Measurements from ENCODE around the gene SSX2IP.
"Not testable (repeated sequence)": the region's sequence is repeated elsewhere in the genome, so short reads cannot be mapped to it uniquely, and the experiment has no call there.

SSX2IP gene

DNA sequence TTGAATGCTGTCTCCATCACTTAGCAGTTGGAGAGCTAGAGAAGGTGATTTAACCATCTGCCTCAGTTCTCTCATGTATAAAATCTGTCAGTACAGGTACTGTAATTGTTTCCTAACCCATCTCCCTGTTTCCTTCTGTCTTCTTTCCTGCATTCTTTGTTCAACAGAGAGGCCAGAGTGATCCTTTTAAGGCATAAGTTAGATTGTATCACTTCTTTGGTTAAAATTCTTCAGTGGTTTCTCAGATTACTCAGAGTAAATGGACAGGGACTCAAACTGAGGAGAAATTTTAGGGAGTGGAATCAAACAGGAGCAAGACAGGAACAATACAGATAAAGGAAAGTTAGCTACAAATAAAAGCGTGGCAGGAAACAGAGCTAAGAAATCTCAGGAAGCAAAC lies 45.2 kb upstream of the SSX2IP start:
- H3K27me3 ChIP-seq (replicated peaks), result no peaks in the 10 kb centered on the region
- no peaks in the 10 kb centered on the region for H3K36me3 ChIP-seq (replicated peaks)
- DNase-seq, result no peak
- H3K4me3 ChIP-seq (ENCODE audit: low read depth, low read length), result no peak overlapping the region
- no peak overlapping the region for H3K27ac ChIP-seq
- TF ChIP-seq, protein P1, sequence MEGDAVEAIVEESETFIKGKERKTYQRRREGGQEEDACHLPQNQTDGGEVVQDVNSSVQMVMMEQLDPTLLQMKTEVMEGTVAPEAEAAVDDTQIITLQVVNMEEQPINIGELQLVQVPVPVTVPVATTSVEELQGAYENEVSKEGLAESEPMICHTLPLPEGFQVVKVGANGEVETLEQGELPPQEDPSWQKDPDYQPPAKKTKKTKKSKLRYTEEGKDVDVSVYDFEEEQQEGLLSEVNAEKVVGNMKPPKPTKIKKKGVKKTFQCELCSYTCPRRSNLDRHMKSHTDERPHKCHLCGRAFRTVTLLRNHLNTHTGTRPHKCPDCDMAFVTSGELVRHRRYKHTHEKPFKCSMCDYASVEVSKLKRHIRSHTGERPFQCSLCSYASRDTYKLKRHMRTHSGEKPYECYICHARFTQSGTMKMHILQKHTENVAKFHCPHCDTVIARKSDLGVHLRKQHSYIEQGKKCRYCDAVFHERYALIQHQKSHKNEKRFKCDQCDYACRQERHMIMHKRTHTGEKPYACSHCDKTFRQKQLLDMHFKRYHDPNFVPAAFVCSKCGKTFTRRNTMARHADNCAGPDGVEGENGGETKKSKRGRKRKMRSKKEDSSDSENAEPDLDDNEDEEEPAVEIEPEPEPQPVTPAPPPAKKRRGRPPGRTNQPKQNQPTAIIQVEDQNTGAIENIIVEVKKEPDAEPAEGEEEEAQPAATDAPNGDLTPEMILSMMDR (IDR thresholded peaks at IDR 0.05; ENCODE audit: low read depth, low read length, missing control alignments), result no peak
- in situ Hi-C loops (cut with HindIII; ENCODE audit: low pct_ligation_motif_present, low sequenced_read_pairs), result no loop called here

DNA sequence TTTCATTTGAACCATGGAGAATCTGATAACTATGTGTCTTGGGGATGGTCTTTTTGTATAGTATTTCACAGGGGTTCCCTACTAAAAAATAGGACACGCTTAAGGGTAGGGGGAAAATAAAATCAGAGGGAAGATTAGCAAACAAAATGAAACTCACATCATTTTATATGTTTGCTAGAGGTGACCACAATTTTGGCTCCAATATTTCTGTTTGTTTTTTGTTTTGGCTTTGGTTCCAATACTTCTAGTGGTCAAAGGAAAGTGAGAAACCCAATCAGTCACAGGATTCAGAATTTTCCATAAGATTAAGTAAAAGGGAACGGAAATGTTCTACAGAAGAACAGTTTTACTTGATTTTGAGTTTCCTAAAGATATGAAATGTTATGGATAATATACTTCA lies 42.3 kb upstream of the SSX2IP start:
- no peak overlapping the region for H3K4me3 ChIP-seq (ENCODE audit: low read depth, low read length)
- no peaks in the 10 kb centered on the region for H3K36me3 ChIP-seq (replicated peaks)
- TF ChIP-seq, protein P1 (IDR thresholded peaks at IDR 0.05; ENCODE audit: low read depth, low read length, missing control alignments), result no peak
- DNase-seq, result no peak
- no peaks in the 10 kb centered on the region for H3K27me3 ChIP-seq (replicated peaks)
- H3K27ac ChIP-seq, result no peak overlapping the region
- in situ Hi-C loops (cut with HindIII; ENCODE audit: low pct_ligation_motif_present, low sequenced_read_pairs), result no loop called here

DNA sequence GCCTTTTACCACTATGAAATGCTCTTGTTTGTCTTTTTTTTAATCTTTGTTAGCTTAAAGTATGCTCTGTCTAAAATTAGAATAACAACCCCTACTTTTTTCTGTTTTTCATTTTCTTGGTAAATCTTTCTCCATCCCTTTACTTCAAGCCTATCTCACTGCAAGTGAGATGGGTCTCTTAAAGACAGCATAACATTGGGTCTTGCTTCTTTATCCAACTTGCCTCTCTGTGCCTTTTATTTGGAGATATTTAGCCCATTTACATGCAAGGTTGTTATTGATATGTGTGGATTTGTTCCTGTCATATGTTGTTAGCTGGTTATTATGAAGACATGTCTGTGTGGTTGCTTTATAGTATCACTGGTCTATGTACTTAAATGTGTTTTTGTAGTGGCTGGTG lies 41.3 kb upstream of the SSX2IP start:
- no peak for DNase-seq
- TF ChIP-seq, protein P1 (IDR thresholded peaks at IDR 0.05; ENCODE audit: low read depth, low read length, missing control alignments), result no peak
- no peak overlapping the region for H3K27ac ChIP-seq
- H3K27me3 ChIP-seq (replicated peaks), result no peaks in the 10 kb centered on the region
- no peak overlapping the region for H3K4me3 ChIP-seq (ENCODE audit: low read depth, low read length)
- in situ Hi-C loops (cut with HindIII; ENCODE audit: low pct_ligation_motif_present, low sequenced_read_pairs), result no loop called here
- no peaks in the 10 kb centered on the region for H3K36me3 ChIP-seq (replicated peaks)

DNA sequence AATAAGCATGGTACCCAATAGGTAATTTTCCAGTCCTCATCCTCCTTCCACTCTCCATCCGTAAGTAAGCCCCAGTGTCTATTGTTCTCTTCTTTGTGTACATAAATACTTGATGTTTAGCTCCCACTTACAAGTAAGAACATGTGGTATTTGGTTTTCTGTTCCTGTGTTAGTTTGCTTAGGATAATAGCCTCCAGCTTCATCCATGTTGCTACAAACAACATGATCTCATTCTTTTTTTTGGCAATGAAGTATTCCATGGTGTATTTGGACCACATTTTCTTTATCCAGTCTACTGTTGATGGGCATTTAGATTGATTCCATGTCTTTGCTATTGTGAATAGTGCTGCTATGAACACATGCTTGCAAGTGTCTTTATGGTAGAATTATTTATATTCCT lies 37.5 kb upstream of the SSX2IP start:
- in situ Hi-C loops (cut with HindIII; ENCODE audit: low pct_ligation_motif_present, low sequenced_read_pairs); H3K27me3 ChIP-seq (replicated peaks); H3K4me3 ChIP-seq (ENCODE audit: low read depth, low read length); H3K36me3 ChIP-seq (replicated peaks); H3K27ac ChIP-seq; DNase-seq: not testable (repeated sequence)

DNA sequence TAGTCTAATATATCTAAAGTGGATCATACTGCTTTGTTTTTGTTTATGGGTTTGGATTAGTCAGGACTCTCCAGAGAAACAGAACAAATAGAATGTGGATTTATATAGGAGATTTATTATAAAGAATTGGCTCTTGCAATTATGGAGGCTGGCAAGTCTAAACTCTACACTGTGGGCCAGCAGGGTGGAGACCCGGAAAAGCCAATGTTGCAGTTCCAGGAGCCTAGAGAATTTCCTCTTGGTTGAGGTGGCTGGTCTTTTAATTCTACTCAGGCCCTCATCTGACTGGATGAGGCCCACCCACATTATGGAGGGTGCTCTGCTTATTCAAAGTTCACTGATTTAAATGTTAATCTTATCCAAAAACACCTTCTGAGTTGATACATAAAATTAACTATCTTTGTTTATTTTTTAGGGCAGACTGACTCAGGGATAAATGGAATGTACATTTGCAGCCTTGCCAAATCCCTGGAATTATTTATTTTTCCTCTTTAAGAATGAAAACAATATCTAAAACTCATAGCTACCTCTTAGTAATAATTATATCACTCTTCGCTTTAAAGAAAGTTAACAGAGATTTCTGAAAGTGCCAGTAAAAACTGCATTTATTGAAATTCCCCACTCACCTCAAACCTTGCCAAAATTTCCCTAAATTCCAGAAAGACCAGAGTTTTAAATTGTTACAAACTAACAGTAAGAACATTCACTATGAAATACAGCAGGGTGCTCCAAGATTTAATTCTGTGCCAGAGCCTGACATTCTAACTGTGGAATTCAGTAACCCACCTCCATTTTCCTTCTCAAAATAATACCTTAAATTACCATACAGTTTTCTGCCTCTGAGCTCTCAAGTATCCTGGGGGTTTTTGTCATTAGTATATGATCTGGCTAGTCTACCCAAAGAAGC lies 36.6 kb upstream of the SSX2IP start:
- Histone ChIP-seq H3K27me3 (replicated peaks) (no peaks in the 10 kb centered on the region), H3K27ac (no peak overlapping the region), H3K4me3 (ENCODE audit: low read depth, low read length) (no peak overlapping the region), H3K36me3 (replicated peaks) (no peaks in the 10 kb centered on the region)
- DNase-seq, result no peak
- TF ChIP-seq, protein P1 (IDR thresholded peaks at IDR 0.05; ENCODE audit: low read depth, low read length, missing control alignments), result no peak
- in situ Hi-C loops (cut with HindIII; ENCODE audit: low pct_ligation_motif_present, low sequenced_read_pairs), result no loop called here

DNA sequence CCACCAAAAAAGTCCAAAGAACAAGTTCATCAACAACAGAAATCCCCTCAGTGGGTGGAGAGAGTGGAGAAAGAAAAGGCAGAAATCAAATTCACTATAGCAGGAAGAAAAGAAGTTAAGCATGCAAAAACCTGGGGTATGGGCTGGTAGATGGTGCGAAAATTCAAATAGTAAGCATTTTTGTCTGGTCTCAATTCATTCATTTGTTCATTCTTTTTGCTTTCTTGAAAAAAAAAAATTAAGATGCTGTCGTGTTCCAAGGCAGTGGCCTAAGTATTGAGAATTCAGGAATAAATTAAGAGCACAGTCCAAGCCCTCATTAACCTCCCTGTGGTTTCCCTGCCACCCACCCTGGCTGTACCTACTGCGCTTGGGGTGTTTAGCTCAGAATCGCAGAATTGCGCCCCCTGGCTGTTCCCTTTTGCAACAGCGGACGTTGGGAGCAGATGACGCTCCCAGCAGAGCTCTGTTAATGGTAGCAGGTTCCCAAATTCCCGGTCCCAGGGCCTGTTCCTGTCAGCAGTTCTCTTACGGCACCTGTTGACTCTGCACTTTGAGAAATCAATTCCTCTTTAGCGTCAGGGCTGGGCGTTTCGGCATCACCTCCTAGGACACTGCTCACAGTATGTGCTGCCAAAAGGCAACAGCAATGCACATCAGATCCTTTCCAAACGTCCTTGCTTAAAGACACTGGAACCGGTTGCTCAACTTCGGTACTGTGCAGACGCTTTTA lies 34.0 kb upstream of the SSX2IP start:
- DNase-seq, result no peak
- TF ChIP-seq, protein P1 (IDR thresholded peaks at IDR 0.05; ENCODE audit: low read depth, low read length, missing control alignments), result peak; percentile 68
- H3K36me3 ChIP-seq (replicated peaks), result no peaks in the 10 kb centered on the region
- H3K27me3 ChIP-seq (replicated peaks), result no peaks in the 10 kb centered on the region
- in situ Hi-C loops (cut with HindIII; ENCODE audit: low pct_ligation_motif_present, low sequenced_read_pairs), result no loop called here
- no peak overlapping the region for H3K4me3 ChIP-seq (ENCODE audit: low read depth, low read length)
- no peak overlapping the region for H3K27ac ChIP-seq

All from brain microvascular endothelial cell (primary cell).